Kidney epithelial cell (primary cell): ENCODE results near the gene CAMK2D. TPM values are rescaled to one million over a fixed set of nuclear protein-coding genes. Genes with fewer than 3 reads are reported as not detected.
"Not testable (repeated sequence)": the region's sequence is repeated elsewhere in the genome, so short reads cannot be mapped to it uniquely, and the experiment has no call there.

Experiments
- DNase-seq: peaks from one replicate; pipeline ENCODE4 v3.0.0-alpha.2; 2010; ENCODE audit warnings: low read depth
- H3K27me3 ChIP-seq: 2 replicates; pipeline ENCODE4 v1.6.0; 2011; ENCODE audit warnings: low read length; ENCODE audit not compliant: control insufficient read depth, insufficient read depth
- H3K36me3 ChIP-seq: 2 replicates; pipeline ENCODE4 v1.5.1; 2011; ENCODE audit warnings: low read length; ENCODE audit not compliant: control insufficient read depth, insufficient read depth
- H3K4me3 ChIP-seq: 2 replicates; pipeline ENCODE4 v1.5.1; 2011; ENCODE audit warnings: low read depth, mild to moderate bottlenecking, control low read depth, low read length
- total RNA-seq: library from RNA; depleted of rRNA; stranded (reverse); fragments of >200 nt; gene quantifications from 2 replicates; pipeline ENCODE4 v1.2.3, GENCODE V29; 2015
- TF ChIP-seq, protein P1 (sequence below): IDR thresholded peaks from 2 replicates; pipeline ENCODE4 v1.5.1; 2011; ENCODE audit warnings: mild to moderate bottlenecking, moderate library complexity, low read length, control low read depth, inconsistent platforms; ENCODE audit not compliant: insufficient read depth, poor library complexity, severe bottlenecking

Gene CAMK2D
- total RNA-seq, 1 donor from 2014 or later, result 36.2 TPM

DNA sequence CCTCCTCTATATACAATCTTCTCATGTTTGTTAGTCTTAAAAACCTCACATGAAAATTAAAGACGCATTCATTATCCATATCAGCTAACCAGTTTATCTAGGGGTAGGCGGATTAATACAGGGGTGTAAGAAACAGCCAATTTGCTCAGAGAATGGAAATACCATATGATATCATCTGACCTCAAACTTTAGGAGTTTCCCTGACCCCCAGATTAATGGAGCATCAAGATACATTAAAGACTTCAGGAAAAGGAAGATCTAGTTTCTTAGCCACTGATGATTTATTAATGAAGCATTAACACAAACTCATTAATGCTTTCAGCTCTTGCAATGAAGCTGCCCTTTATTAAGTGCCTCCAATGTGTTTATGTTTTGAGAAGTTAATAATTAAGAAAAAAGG lies 67.5 kb downstream of the CAMK2D start:
- TF ChIP-seq, protein P1, sequence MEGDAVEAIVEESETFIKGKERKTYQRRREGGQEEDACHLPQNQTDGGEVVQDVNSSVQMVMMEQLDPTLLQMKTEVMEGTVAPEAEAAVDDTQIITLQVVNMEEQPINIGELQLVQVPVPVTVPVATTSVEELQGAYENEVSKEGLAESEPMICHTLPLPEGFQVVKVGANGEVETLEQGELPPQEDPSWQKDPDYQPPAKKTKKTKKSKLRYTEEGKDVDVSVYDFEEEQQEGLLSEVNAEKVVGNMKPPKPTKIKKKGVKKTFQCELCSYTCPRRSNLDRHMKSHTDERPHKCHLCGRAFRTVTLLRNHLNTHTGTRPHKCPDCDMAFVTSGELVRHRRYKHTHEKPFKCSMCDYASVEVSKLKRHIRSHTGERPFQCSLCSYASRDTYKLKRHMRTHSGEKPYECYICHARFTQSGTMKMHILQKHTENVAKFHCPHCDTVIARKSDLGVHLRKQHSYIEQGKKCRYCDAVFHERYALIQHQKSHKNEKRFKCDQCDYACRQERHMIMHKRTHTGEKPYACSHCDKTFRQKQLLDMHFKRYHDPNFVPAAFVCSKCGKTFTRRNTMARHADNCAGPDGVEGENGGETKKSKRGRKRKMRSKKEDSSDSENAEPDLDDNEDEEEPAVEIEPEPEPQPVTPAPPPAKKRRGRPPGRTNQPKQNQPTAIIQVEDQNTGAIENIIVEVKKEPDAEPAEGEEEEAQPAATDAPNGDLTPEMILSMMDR, result no peak
- no peak overlapping the region for H3K4me3 ChIP-seq
- H3K36me3 ChIP-seq, result no peaks in the 10 kb centered on the region
- DNase-seq, result no peak
- H3K27me3 ChIP-seq, result no peaks in the 10 kb centered on the region

DNA sequence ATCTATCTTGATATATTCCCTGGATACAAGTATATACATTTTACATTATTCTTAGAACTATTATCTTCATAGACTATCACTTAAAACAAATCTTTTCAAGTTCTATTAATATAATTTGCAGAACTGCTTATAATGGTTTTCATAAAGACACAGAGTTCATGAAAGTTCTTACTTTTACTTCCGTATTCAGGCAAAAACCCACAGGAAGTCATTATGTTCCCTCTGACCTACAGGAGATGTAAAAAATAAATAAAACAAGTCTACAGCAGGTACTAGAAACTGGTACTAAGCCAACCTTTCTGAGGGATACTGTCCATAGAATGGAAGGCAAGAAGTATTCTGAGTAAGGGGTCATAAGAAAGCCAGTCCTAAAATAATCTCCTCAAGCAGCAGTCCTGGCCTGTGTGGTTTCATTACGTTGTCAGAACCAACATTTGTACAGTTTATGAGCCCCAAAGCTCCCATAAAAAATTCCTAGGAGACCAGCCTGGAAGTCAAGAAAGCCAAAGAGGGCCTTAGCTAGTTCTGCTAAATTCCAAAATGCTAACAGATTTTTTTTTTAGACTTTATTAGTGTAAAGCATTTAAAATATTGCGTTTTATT lies 68.6 kb downstream of the CAMK2D start:
- no peak for DNase-seq
- no peaks in the 10 kb centered on the region for H3K36me3 ChIP-seq
- TF ChIP-seq, protein P1, result no peak
- no peaks in the 10 kb centered on the region for H3K27me3 ChIP-seq
- no peak overlapping the region for H3K4me3 ChIP-seq

DNA sequence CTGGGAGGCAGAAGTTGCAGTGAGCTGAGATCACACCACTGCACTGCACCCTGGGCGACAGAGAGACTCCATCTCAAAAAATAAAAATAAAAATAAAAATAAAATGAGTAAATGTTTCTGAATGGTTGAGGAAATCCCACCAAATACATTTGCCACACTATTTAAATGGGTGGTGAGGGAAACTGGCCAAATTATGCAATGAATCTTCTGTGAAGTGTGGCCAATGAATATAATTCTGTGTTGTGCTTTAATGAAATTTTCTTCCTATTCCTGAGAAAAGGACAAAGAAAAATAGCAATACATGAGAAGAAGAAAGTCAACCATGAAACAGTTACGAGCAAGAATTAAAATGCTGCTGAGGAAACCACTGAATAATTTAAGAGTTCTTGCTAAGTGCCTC lies 69.9 kb downstream of the CAMK2D start:
- Histone ChIP-seq H3K36me3 (no peaks in the 10 kb centered on the region), H3K4me3 (no peak overlapping the region), H3K27me3 (no peaks in the 10 kb centered on the region)
- TF ChIP-seq, protein P1, result no peak
- no peak for DNase-seq

DNA sequence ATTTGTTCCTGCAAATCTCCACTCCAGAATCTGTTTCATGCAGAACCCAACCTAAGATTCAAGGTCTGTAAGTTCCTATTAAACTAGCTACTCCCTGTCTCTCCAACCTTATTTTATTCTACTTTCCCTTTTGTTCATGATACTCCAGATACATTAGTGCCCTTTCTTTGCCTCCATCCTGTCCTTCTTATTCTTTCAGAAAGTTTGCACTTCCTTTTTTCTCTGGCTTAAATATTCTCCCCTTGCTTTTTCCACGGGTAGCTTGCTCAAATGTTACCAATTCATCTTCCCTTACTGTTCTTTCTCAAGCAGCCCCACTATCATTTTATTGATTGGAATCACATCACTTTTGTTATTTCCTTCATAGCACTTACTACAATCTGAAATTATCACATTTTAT lies 72.1 kb downstream of the CAMK2D start:
- Histone ChIP-seq H3K27me3 (no peaks in the 10 kb centered on the region), H3K36me3 (no peaks in the 10 kb centered on the region), H3K4me3 (no peak overlapping the region)
- TF ChIP-seq, protein P1, result no peak
- no peak for DNase-seq

DNA sequence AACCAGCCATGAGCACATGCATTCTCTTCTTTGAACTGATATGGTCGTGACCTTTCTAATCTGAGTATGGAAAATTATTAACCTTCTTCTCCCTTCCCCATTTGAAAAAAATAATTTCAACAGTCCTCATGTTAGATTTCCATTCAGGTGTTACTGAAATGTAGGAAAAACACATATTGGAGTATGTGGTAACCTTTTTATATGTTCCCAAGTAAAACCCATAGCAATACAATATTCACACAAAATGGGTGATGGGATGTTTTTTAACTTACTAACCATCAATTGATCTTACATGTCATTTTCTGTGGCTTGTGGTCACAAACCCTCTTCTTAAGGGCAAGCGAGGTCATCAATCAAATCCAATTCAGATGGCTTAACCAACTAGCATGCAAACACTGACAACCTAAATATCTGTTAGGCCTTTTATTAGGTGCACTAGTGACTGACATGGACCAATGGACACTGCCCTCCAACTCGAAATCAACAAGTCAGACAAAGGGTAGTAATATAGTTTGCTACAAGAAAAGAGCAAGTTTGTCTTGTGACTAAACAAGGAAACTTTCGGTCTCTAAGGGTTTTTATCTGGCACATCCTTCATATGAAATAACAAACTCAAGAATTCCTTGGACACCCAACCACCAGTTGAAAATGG lies 74.3 kb downstream of the CAMK2D start:
- Histone ChIP-seq H3K36me3 (no peaks in the 10 kb centered on the region), H3K4me3 (no peak overlapping the region), H3K27me3 (no peaks in the 10 kb centered on the region)
- TF ChIP-seq, protein P1, result no peak
- DNase-seq, result no peak

DNA sequence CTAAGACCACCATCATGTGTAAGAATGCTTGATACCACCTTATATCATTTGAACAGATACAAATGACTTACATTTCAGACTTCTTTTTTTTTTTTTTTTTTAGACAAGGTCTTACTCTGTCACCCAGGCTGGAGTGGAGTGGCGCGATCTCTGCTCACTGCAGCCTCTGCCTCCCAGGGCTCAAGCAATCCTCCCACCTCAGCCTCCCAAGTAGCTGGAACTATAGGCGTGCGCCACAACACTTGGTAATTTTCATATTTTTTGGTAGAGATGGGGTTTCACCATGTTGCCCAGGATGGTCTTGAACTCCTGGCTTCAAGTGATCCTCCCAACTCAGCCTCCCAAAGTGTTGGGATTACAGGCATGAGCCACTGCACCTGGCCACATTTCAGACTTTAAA lies 76.4 kb downstream of the CAMK2D start:
- H3K36me3 ChIP-seq, H3K4me3 ChIP-seq, H3K27me3 ChIP-seq, DNase-seq: not testable (repeated sequence)
